HepG2 (cell line): ENCODE results near the gene AKTIP. TPM values are rescaled to one million over a fixed set of nuclear protein-coding genes. Genes with fewer than 3 reads are reported as not detected.

Experiments used
- HDAC1 ChIP-seq: sonication (generic); formaldehyde crosslinking; IDR thresholded peaks from 2 replicates; pipeline ENCODE4 v1.5.1; 2020; ENCODE audit warnings: mild to moderate bottlenecking, missing genetic modification reagents
- NFATC3 ChIP-seq: sonication (generic); formaldehyde crosslinking; IDR thresholded peaks from 2 replicates; pipeline ENCODE4 v1.5.1; 2020; ENCODE audit warnings: mild to moderate bottlenecking, missing genetic modification reagents
- NONO ChIP-seq, 2 experiments: fragments of 450-650 bp in 1 of 2; sonication (generic) in 1 of 2; formaldehyde crosslinking in 1 of 2; IDR thresholded peaks in 1 of 2; conservative IDR thresholded peaks in 1 of 2; 2 replicates each; pipeline versions ENCODE4 v1.6.1 to v1.8.0; 2017 to 2022; ENCODE audit warnings: mild to moderate bottlenecking in 1 of 2, missing genetic modification reagents in 1 of 2, moderate library complexity in 1 of 2
- NRL ChIP-seq: sonication (generic); formaldehyde crosslinking; IDR thresholded peaks from 2 replicates; pipeline ENCODE4 v1.5.0; 2020; ENCODE audit warnings: missing genetic modification reagents, mild to moderate bottlenecking, moderate library complexity, borderline replicate concordance
- PAWR ChIP-seq: sonication (generic); formaldehyde crosslinking; IDR thresholded peaks from 2 replicates; pipeline ENCODE4 v1.4.0; 2020; ENCODE audit warnings: missing genetic modification reagents, mild to moderate bottlenecking, borderline replicate concordance
- RBM22 ChIP-seq: fragments of 200-400 bp; formaldehyde crosslinking; optimal IDR thresholded peaks from 2 replicates; pipeline ENCODE3; 2017; ENCODE audit warnings: mild to moderate bottlenecking, low read length, moderate library complexity
- SMC3 ChIP-seq: IDR thresholded peaks from 2 replicates; pipeline ENCODE4 v1.6.1; 2011; ENCODE audit warnings: low read length, improper control_type of control experiment
- SP1 ChIP-seq, 2 experiments: fragments of 450-650 bp in 1 of 2; sonication (generic) in 1 of 2; formaldehyde crosslinking in 1 of 2; IDR thresholded peaks; 2 replicates each; pipeline versions ENCODE4 v1.4.0 to v1.6.1; 2016 to 2020; ENCODE audit warnings: missing genetic modification reagents in 1 of 2
- STAT5B ChIP-seq: sonication (generic); formaldehyde crosslinking; IDR thresholded peaks from 2 replicates; pipeline ENCODE4 v1.4.0; 2020; ENCODE audit warnings: missing genetic modification reagents
- ZBTB38 ChIP-seq: sonication (generic); formaldehyde crosslinking; IDR thresholded peaks from 2 replicates; pipeline ENCODE4 v1.5.1; 2020; ENCODE audit warnings: mild to moderate bottlenecking, missing genetic modification reagents
- ZNF577 ChIP-seq: sonication (generic); formaldehyde crosslinking; IDR thresholded peaks from 2 replicates; pipeline ENCODE4 v1.4.0; 2020; ENCODE audit warnings: mild to moderate bottlenecking, low read depth, missing genetic modification reagents, borderline replicate concordance
- ZNF709 ChIP-seq: sonication (generic); formaldehyde crosslinking; IDR thresholded peaks from 2 replicates; pipeline ENCODE4 v1.5.0; 2020; ENCODE audit warnings: mild to moderate bottlenecking, missing genetic modification reagents
- ZNF788 ChIP-seq: sonication (generic); formaldehyde crosslinking; IDR thresholded peaks from 2 replicates; pipeline ENCODE4 v1.5.0; 2020; ENCODE audit warnings: mild to moderate bottlenecking, missing genetic modification reagents, borderline replicate concordance
- ZNF891 ChIP-seq: sonication (generic); formaldehyde crosslinking; IDR thresholded peaks from 2 replicates; pipeline ENCODE4 v1.5.0; 2020; ENCODE audit warnings: mild to moderate bottlenecking, missing genetic modification reagents
- polyA plus RNA-seq, 8 experiments: library from polyadenylated mRNA; depleted of rRNA in 3 of 8; stranded (reverse) in 7 of 8; unstranded in 1 of 8; fragments of >200 nt; fragmentation: Illumina TruSeq in 4 of 8; extraction: Trizol in 4 of 8; gene quantifications; 2 replicates each; pipeline versions ENCODE4 v1.2.1 to v1.2.3, GENCODE V29; 2011 to 2016; ENCODE audit warnings: low read depth in 4 of 8, missing spikeins in 1 of 8, mixed read lengths in 1 of 8; ENCODE audit not compliant: insufficient read depth in 1 of 8
- total RNA-seq, 5 experiments: library from RNA; depleted of rRNA; stranded (reverse); fragments of >200 nt; fragmentation: Illumina TruSeq; extraction: Trizol; gene quantifications; 2 replicates each; pipeline ENCODE4 v1.2.3, GENCODE V29; 2016; ENCODE audit warnings: low read depth in 1 of 5
- TF ChIP-seq, protein P1 (sequence below): sonication (generic); formaldehyde crosslinking; IDR thresholded peaks from 2 replicates; pipeline ENCODE4 v1.4.0; 2020; ENCODE audit warnings: missing genetic modification reagents
- TF ChIP-seq, protein P2 (sequence below): sonication (generic); formaldehyde crosslinking; conservative IDR thresholded peaks from 2 replicates; pipeline ENCODE4 v1.4.0; 2020; ENCODE audit warnings: missing genetic modification reagents
- TF ChIP-seq, protein P3 (sequence below): sonication (generic); formaldehyde crosslinking; conservative IDR thresholded peaks from 2 replicates; pipeline ENCODE4 v1.4.0; 2020; ENCODE audit warnings: missing genetic modification reagents
- TF ChIP-seq, protein P4 (sequence below): sonication (generic); formaldehyde crosslinking; IDR thresholded peaks from 2 replicates; pipeline ENCODE4 v1.4.0; 2020; ENCODE audit warnings: missing genetic modification reagents, mild to moderate bottlenecking, borderline replicate concordance

AKTIP gene
- total and polyA plus RNA-seq, 2 of the 13 experiments (the other 11 are each of a cell fraction or from before 2014, with no cell fraction given): 28.8 to 49.0 TPM

DNA sequence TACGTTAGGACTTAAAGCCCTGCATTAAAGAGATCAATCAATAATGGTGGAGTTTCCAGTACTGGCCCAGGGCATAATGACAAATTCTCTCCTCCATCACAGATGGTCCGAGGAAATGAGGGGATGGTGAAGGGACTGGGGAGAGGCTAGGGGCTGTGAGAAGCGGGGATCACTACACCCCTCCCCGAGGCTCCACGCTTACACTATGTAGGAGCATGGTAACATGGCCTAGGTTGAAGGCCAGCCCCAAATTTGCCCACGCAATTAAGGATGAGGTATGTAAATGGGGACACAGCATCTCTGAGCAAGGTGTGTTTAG is 8.0 kb upstream of the AKTIP start (continued):
- TF ChIP-seq, protein P1, sequence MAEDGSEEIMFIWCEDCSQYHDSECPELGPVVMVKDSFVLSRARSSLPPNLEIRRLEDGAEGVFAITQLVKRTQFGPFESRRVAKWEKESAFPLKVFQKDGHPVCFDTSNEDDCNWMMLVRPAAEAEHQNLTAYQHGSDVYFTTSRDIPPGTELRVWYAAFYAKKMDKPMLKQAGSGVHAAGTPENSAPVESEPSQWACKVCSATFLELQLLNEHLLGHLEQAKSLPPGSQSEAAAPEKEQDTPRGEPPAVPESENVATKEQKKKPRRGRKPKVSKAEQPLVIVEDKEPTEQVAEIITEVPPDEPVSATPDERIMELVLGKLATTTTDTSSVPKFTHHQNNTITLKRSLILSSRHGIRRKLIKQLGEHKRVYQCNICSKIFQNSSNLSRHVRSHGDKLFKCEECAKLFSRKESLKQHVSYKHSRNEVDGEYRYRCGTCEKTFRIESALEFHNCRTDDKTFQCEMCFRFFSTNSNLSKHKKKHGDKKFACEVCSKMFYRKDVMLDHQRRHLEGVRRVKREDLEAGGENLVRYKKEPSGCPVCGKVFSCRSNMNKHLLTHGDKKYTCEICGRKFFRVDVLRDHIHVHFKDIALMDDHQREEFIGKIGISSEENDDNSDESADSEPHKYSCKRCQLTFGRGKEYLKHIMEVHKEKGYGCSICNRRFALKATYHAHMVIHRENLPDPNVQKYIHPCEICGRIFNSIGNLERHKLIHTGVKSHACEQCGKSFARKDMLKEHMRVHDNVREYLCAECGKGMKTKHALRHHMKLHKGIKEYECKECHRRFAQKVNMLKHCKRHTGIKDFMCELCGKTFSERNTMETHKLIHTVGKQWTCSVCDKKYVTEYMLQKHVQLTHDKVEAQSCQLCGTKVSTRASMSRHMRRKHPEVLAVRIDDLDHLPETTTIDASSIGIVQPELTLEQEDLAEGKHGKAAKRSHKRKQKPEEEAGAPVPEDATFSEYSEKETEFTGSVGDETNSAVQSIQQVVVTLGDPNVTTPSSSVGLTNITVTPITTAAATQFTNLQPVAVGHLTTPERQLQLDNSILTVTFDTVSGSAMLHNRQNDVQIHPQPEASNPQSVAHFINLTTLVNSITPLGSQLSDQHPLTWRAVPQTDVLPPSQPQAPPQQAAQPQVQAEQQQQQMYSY (CRISPR knock-in tag): no peak
- no peak for TF ChIP-seq ZNF709 (CRISPR knock-in tag)
- no peak for TF ChIP-seq ZBTB38 (CRISPR knock-in tag)
- TF ChIP-seq, protein P2, sequence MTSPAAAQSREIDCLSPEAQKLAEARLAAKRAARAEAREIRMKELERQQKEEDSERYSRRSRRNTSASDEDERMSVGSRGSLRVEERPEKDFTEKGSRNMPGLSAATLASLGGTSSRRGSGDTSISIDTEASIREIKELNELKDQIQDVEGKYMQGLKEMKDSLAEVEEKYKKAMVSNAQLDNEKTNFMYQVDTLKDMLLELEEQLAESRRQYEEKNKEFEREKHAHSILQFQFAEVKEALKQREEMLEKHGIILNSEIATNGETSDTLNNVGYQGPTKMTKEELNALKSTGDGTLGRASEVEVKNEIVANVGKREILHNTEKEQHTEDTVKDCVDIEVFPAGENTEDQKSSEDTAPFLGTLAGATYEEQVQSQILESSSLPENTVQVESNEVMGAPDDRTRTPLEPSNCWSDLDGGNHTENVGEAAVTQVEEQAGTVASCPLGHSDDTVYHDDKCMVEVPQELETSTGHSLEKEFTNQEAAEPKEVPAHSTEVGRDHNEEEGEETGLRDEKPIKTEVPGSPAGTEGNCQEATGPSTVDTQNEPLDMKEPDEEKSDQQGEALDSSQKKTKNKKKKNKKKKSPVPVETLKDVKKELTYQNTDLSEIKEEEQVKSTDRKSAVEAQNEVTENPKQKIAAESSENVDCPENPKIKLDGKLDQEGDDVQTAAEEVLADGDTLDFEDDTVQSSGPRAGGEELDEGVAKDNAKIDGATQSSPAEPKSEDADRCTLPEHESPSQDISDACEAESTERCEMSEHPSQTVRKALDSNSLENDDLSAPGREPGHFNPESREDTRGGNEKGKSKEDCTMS: no peak
- TF ChIP-seq ZNF788 (CRISPR knock-in tag): no peak
- no peak for TF ChIP-seq HDAC1
- TF ChIP-seq, protein P3, sequence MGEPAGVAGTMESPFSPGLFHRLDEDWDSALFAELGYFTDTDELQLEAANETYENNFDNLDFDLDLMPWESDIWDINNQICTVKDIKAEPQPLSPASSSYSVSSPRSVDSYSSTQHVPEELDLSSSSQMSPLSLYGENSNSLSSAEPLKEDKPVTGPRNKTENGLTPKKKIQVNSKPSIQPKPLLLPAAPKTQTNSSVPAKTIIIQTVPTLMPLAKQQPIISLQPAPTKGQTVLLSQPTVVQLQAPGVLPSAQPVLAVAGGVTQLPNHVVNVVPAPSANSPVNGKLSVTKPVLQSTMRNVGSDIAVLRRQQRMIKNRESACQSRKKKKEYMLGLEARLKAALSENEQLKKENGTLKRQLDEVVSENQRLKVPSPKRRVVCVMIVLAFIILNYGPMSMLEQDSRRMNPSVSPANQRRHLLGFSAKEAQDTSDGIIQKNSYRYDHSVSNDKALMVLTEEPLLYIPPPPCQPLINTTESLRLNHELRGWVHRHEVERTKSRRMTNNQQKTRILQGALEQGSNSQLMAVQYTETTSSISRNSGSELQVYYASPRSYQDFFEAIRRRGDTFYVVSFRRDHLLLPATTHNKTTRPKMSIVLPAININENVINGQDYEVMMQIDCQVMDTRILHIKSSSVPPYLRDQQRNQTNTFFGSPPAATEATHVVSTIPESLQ (CRISPR knock-in tag): 0 out of 2 replicates have a peak, but pooled peaks have one; percentile 12
- peak; percentile 64; the same call in 1 of the 2 replicates for TF ChIP-seq ZNF577 (CRISPR knock-in tag)
- TF ChIP-seq PAWR (CRISPR knock-in tag): no peak
- no peak for TF ChIP-seq SMC3
- TF ChIP-seq RBM22: no peak
- no peak for TF ChIP-seq SP1 (IDR thresholded peaks at IDR 0.05)
- TF ChIP-seq SP1 (CRISPR knock-in tag; IDR thresholded peaks at IDR 0.05): 0 out of 2 replicates have a peak, but pooled peaks have one; percentile 6
- peak; percentile 0; the same call in 1 of the 2 replicates for TF ChIP-seq NRL (CRISPR knock-in tag)
- TF ChIP-seq ZNF891 (CRISPR knock-in tag): peak; percentile 36; the same call in 1 of the 2 replicates
- no peak for TF ChIP-seq NFATC3 (CRISPR knock-in tag)
- TF ChIP-seq NONO (IDR thresholded peaks at IDR 0.05): no peak
- TF ChIP-seq NONO (CRISPR knock-in tag; conservative IDR thresholded peaks at IDR 0.05): no peak
- TF ChIP-seq, protein P4, sequence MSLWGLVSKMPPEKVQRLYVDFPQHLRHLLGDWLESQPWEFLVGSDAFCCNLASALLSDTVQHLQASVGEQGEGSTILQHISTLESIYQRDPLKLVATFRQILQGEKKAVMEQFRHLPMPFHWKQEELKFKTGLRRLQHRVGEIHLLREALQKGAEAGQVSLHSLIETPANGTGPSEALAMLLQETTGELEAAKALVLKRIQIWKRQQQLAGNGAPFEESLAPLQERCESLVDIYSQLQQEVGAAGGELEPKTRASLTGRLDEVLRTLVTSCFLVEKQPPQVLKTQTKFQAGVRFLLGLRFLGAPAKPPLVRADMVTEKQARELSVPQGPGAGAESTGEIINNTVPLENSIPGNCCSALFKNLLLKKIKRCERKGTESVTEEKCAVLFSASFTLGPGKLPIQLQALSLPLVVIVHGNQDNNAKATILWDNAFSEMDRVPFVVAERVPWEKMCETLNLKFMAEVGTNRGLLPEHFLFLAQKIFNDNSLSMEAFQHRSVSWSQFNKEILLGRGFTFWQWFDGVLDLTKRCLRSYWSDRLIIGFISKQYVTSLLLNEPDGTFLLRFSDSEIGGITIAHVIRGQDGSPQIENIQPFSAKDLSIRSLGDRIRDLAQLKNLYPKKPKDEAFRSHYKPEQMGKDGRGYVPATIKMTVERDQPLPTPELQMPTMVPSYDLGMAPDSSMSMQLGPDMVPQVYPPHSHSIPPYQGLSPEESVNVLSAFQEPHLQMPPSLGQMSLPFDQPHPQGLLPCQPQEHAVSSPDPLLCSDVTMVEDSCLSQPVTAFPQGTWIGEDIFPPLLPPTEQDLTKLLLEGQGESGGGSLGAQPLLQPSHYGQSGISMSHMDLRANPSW: no peak
- no peak for TF ChIP-seq STAT5B (CRISPR knock-in tag)
